ENCODE data around the gene WWOX.

Gene WWOX

DNA sequence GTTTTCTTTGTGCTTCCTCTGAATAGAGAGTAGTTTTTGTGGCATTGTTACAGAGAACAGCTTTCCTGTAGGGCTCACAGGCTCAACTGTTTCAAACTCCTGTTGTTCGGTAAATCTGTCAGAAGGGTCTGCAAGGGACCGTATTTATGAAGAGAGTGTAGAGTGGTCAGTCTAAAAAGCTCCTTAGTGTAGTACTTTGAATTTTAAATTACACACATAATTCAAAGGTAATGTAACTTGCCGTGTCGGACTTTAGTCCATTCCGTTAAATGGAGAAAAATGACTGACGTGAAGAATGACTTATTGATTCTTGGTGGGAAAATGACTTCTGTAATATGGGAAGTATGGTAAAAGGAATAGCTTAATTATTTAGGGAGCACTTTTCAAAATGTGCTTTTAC lies 190.9 kb downstream of the WWOX start:
- in situ Hi-C loops (cut with HindIII; ENCODE audit: low sequenced_read_pairs), result no loop called here

DNA sequence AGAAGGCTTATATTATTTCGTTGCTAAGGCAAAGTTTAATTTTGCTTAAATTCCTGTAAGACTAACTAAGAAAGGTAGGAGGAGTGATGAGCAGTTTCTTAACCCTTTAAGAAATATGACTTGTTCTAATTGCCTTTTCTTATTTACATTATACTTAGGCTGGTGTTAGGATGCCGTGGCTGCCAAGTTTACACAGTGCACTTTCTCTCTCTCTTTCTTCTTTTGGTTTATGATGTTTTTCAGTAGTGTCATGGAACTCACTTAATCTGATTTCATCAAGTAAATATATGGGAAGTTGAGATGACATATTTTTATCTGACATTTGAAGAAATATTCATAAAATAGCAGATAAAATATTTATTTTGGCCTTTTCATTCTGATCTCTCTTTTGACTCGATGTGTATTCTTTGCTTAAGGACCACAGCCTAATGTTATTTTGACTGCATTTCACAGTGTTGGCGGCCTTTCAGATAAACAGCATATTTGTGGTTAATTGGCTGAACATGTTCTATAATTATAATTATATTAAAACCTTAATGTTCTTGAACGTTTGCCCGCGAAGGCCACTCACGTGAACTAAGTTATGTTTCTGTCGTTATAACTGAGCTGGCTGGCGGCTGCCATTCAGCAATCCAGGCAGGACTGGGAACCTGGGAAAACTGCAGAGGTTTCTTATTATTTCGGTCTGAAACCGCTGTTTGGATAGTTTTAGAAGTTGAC lies 191.6 kb downstream of the WWOX start:
- in situ Hi-C loops (cut with HindIII; ENCODE audit: low sequenced_read_pairs), result no loop called here

DNA sequence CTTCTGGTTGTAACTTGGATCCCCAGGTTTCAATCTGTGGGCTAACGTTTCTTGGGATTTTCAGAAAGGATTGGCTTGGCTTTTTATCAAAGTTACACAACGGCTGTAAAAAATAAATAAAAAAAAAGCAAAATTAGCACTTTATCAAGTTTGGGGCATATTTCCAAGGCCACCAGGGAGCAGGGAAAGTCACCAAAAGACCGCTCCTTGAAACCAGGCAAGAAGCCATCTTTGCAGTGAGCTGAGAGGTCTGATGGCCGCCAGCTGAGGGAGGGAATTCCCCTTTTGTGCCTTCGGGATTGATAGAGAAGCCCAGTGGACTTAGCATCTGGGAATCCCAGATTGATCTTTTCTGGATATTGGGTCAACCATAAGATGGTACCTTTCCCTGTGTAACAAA lies 192.2 kb downstream of the WWOX start:
- in situ Hi-C loops (cut with HindIII; ENCODE audit: low sequenced_read_pairs), result no loop called here

DNA sequence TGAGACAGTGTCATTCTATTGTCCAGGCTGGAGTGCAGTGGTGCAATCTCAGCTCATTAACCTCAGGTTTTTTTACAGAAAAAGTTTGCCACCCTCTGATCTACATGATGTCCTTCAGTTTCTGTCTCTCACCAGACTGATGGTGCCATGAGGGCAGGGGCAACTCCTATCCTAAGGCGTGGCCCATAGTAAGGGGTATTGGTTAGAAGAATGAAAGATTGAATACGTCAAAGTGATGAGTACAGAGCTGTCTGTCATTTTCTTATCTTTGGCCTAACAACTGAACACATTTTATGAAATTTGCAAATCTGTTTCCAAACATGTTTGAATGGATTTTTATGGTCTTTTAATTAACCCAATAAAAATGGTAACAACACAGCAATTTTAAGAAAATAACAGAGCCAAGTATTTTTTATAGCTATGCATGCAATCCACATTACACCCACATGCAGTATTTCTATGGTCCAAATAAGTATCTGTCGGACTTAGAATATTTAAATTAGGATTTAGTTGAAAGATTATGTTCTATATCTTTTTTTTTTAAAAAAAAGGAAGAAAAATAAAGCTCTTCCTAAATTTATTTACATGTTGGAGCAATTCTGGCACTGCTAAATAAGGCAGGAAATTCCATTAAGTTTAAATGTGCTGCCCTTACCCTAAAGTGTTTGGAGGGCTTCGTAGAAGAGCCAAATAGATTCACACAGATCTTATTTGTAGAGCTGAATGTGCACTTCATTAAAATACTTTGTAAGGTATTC lies 192.8 kb downstream of the WWOX start:
- in situ Hi-C loops (cut with HindIII; ENCODE audit: low sequenced_read_pairs), result no loop called here

DNA sequence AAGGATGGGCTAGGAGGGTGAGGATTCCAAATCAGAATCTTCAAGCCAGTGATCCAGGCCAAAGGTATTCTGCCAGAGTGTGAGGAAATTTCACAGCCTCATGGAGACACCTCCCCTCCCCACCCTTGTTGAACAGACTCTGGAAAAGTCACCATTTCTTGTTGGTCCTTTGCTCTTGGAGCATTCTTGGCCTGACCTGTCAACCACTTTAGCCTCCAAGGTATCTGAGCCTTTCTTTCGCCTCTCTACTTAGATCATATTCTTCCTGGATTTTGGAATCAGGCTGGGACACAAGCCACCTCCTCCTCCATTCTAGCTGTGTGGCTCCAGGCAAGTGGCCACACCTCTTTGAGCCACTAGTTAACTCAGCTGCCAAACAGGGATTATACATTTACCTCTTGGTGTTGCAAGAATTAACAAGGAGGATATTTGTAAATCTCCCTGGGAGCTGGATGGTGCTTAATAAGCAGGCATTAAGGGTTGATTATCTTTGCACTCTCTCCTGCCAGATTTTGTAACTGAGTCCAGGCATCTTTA lies 193.5 kb downstream of the WWOX start:
- in situ Hi-C loops (cut with HindIII; ENCODE audit: low sequenced_read_pairs), result no loop called here

DNA sequence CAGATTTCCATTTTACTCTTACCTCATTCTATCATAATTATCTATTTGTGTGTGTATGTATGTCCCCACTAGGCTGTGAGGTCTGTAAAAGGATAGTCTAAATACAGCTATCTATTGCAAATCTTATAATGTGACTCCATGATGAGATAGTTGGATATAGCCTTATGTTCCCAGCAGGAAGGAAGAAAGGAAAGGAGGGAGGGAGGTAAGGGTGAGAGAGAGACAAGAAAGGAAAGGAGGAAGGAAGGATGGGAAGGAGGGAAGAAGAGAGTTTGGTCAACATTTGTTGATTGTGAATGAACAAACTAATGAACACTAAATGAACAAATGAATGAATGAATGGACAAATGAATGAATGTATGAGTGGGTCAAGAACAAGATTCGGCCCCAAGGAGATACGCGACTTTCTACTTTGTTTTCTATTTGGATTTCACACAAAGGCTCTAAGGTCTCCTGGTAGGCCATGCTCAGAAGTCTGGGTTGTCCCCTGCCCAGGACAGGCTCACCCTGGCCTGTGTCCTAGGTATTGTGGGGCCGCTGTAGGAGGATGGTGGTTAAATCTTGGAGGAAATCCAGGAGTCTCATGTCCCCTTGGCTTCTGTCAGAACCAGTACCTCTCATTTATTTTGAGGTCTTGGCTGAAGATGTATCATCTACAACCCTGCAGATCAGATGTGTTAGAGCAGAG lies 195.2 kb downstream of the WWOX start:
- in situ Hi-C loops (cut with HindIII; ENCODE audit: low sequenced_read_pairs), result no loop called here

DNA sequence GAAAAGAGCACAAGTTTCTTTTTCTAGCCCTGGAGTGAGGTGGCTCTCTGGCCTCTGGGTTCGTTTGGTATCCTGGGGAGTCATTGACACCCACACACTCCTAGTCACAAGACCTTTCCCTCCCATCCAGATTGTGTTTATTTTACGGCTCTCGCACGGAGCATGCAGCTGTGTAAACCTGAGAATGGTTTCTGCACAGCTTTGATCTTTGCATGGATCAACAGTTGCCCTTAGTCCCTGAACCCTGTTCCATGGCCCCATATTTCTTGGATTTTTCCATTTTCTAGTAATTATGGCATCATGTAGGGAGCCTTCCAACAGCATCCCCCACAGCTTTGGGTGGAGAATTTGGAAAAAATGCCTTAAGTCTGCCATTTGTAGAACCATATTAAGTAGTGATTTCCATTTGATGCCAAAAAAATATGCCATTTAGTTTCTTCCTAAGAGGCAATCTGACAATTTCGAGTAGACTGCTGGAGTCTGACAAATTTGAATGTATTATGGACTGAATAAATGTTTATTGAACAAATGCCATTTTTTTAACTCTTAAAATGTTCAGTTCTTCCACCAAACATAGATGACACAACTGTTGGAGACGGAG lies 197.7 kb downstream of the WWOX start:
- in situ Hi-C loops (cut with HindIII; ENCODE audit: low sequenced_read_pairs), result no loop called here

DNA sequence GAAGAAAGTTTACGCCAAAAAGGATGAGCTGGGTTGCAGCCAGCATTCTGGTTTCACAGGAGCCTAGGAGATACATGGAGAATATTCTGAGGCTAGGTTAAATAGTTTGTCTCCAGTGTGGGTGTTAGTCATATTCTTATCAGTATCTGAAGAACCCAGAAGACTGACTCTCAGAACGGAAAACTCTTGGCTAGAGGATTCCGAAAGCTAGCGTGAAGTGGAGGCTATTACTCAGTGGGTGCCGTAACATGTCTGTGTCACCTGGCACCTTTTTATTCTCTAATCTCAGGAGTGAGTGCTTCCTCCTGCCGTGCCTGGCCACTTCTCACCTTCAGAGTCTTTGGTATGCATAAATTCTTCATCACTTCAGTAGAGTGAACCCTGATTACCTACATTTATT lies 199.5 kb downstream of the WWOX start:
- in situ Hi-C loops (cut with HindIII; ENCODE audit: low sequenced_read_pairs), result no loop called here

DNA sequence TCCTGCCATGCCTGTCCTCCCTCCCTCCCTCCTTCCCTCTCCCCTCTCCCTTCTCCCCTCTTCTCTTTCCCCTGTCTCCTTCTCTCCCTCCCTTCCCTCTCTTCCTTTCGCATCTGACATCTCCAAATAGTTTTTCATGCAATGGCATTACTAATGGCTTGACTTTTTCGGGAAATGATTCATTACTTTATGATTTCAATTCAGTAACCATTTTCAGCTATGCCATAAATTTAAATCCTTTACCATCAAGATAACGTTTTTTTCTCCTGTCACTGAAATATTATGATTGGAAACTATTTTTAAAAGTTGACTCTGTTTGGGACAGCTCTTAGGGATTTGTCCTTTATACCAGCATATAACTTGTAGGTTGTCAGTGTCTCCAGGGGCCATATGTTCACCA lies 201.0 kb downstream of the WWOX start:
- in situ Hi-C loops (cut with HindIII; ENCODE audit: low sequenced_read_pairs), result no loop called here

DNA sequence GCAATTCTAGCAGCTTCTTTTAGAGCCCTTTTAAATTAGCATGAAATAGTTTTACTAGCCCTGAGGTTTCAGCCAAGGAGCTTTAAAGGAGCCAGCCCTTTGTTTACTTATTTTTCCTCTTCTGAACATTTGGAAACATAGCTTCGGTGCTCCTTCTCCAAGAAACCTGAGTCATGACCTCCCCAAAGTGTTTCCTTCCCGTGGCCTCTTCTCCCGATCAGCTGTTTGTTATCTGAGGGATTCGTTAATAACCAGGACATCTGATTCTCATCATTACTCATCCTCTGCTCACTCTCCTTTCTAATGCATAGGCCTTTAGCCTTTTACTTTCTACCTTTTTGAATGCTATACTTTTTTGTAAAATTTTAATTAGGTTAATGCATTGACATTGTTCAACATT lies 204.5 kb downstream of the WWOX start:
- in situ Hi-C loops (cut with HindIII; ENCODE audit: low sequenced_read_pairs), result no loop called here

DNA sequence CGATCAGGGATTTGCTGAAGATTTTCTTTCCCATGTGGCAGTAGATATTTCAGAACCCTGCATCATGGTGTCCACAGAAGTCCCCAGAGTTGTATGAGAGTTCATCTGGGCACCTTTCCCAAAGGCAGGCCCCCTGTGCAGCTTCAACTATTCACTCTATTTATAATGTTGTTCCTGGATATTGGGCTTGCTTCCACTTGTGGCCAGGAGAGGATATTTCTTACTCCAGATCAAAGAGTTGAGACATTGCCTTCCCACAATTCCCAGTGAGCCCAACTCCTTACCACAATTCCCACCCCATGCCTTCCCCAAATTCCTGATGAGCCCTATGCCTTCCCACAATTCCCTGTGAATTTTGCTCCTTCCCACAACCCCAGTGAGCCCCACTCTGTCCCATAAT lies 206.9 kb downstream of the WWOX start:
- in situ Hi-C loops (cut with HindIII; ENCODE audit: low sequenced_read_pairs), result no loop called here

DNA sequence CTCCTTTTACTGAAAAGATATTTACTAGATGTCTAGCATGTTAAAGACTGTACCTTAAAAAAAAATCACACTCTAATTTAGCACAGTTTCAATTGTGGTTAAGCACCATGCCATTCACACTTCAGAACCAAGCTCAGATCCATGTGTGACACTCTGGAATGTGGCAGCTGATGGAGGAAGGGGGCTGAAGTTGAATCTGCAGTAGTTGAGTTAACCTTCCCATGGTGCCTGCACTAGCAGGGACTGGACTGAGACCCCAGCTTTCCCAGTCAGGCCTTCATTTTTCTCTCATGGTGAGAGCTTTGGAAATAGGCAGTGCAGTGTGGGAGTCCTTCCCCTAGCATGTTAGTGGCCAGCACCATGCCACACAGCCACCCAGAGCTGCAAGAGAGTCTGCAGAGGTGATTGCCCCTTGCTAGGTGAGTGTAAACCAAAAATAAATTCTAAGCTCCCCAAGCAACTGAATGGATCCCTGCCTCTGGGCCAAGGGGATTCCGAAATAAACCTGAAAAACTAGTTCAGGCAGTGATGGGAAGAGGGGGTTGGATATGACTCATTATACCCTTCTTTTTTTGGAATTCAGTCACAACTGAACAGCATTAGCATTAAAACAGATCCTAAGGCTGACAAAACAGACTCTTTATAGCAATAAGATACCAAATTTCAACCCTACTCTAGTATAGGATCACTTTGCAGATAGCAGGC lies 208.5 kb downstream of the WWOX start:
- in situ Hi-C loops (cut with HindIII; ENCODE audit: low sequenced_read_pairs), result no loop called here

DNA sequence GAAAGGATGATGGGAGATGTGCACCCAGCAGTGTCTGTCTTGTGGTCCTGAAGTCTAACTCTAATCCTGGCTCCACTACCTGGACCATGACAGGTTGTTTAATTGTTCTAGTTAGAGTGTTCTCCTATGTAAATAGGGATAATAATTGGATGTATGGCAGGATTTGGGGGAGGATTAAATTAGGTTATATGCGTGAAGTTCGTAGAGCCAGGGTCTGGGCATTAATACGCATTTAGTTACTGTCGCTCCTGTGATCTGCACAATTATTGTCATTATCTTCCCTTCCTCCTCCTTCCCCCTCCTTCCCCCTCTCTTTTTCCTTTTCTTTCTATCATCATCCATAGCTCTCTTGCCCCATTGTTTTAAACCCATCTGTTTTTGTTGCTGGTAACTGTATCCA lies 210.3 kb downstream of the WWOX start:
- in situ Hi-C loops (cut with HindIII; ENCODE audit: low sequenced_read_pairs), result no loop called here

DNA sequence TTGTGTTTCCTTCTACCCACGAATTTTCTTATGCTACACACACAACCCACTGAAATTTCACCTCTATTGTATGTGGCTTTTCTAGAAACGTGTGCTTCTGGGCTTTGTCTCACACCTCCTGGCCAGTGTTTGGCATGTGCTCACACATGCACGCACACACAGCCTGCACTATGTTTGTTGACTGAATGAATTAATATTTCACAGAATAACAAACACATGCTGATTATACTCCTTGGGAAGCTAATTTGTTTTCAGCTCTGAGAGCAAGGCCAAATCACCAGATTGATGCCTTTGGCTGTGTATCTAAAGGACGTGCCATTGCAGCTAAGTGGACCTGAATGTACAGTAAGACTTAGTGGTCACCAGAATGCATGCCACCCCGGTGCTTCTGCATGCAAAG lies 210.7 kb downstream of the WWOX start:
- in situ Hi-C loops (cut with HindIII; ENCODE audit: low sequenced_read_pairs), result no loop called here

DNA sequence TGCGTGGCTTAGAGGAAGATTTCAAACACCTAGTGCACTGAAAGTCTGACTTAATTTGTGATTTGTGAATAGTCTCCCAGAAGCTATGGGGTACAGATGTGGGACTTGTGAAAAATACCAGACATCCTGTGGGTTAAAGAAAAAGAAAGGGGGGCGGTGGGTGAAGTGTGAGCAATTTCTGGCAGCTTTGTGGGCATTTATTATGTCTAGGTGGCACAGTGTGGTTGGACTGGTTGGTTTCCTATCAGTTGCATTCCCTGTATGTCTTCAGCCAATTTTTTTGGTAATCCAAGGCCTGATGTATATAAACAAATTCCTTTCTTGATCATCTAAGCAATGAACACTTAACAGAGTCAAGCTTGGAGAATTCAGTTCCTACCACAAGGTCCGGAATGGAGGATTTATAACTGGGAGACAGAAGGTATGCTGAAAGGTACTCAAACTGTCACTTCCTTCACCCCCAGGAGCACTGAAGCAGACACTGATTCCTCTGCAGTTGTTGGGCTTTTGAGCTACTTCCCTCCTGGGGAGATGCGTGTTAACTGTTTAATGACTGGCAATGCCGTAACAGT lies 211.6 kb downstream of the WWOX start:
- in situ Hi-C loops (cut with HindIII; ENCODE audit: low sequenced_read_pairs), result no loop called here

DNA sequence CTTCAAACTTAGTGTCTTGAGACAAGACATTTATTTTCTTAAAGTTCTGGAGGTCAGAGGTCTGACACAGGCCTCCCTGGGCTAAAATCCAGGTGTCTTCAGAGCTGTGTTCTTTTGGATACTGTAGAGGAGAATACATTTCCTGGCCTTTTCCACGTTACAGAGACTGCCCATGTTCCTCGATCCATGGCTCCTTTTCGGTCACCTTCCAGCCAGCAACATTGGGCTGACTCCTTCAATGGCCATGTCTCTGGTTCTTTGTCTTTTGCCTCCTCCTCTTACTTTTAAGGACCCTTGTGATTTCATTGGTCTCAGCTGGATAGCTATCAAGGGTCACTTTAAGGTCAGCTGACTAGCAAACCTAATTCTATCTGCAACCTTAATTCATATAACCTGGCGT lies 212.4 kb downstream of the WWOX start:
- in situ Hi-C loops (cut with HindIII; ENCODE audit: low sequenced_read_pairs), result no loop called here

DNA sequence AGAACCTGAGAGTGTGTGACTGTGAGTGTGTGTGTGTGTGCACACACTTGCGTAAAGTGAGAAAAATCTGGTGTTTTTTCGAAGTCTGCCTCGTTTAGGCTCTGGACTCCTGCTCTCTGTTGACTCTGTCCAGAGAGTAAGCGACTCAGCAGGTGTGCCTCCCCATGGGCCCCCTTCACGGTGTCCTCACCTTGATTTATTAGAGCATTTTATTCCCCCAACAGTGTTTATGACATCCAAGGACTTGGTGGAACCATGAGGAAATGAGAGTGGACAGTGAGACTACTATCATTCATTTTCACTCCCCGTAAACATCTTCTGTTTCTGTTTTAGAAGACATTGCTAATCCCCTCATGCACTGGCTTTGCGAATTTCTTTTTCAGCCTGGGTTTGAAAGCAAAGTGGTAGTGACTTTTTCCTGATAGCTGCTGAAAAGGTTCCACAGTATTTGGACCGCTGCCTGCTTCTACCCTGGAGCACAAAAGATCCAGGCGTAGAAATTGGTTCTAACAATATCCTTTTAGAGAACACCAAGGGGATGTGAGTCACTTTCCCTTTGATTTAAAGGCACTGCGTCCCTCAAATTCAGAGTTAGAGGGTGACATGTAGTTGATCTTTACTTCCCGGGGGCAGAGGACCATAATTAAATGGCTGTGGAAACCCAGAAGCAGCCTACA lies 218.2 kb downstream of the WWOX start:
- in situ Hi-C loops (cut with HindIII; ENCODE audit: low sequenced_read_pairs), result no loop called here

DNA sequence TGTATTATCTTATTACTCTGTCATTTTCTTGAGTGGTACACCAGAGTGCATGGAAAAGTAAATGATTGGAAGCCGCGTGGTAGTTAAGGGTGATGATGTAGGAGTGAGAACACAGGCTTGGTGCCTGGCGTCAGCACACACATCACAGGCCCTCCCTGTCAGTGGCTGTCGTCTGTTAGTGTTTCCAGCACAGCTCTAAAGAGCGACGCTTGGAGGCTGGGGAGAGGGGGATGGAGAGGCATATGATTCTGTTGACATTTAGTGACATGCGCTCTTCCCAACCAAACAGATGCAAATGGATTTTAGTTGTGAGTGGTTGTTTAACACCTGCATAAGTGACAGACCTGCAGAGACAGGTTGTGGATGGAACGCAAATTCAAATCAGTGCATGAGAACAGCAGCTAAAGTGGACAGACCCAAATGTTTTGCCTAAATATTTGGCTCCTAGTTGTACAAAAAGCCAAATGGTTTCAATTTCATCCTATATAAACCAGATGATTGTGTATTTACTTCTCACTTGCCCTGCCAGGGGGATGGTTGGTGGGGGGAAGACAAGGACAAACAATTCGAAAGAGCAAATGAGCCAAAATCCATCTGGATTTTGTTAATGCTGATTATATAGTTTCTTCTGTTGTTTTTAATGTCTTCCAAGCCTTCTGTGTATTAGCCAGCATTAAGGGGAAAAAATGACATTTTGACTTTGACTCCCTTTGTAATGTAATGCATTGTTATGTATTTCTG lies 222.3 kb downstream of the WWOX start:
- in situ Hi-C loops (cut with HindIII; ENCODE audit: low sequenced_read_pairs), result no loop called here

DNA sequence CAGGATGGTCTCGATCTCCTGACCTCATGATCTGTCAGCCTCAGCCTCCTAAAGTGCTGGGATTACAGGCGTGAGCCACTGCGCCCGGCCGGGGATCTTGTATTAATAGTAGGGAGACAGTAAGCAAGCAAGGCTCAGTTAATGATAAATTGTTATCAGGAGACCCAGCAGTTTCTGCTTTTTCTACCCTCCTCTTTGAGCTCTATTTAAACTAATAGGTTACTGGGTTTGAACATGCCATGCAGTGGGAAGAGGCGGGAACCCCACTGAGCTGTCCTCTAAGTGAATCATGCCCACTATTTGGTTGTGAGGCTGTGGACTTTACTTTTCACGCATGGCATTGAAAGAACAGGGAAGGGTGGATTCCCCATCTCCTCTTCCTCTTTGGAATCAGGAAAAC lies 223.9 kb downstream of the WWOX start:
- in situ Hi-C loops (cut with HindIII; ENCODE audit: low sequenced_read_pairs), result no loop called here
